Chondrocyte (in vitro differentiated cells): ENCODE data around the gene MIPEP. TPM values are rescaled to one million over a fixed set of nuclear protein-coding genes. Genes with fewer than 3 reads are reported as not detected.
"Not testable (repeated sequence)": the region's sequence is repeated elsewhere in the genome, so short reads cannot be mapped to it uniquely, and the experiment has no call there.

Source experiments
- DNase-seq: peaks from one replicate; pipeline ENCODE4 v3.0.0; 2021; ENCODE audit warnings: mixed read lengths, low spot score
- H3K27ac Mint-ChIP-seq: one replicate; pipeline ENCODE4 v1.8.0; 2021; ENCODE audit warnings: mild to moderate bottlenecking, moderate library complexity, mixed read lengths; ENCODE audit not compliant: unreplicated experiment
- H3K27me3 Mint-ChIP-seq: 2 replicates; pipeline ENCODE4 v1.8.0; 2021; ENCODE audit warnings: low read depth, mixed read lengths
- H3K36me3 Mint-ChIP-seq: 2 replicates; pipeline ENCODE4 v1.8.0; 2021; ENCODE audit warnings: low read depth, mixed read lengths
- H3K4me1 Mint-ChIP-seq: 2 replicates; pipeline ENCODE4 v1.8.0; 2021; ENCODE audit warnings: low read depth, mild to moderate bottlenecking, mixed read lengths
- H3K4me3 Mint-ChIP-seq: one replicate; pipeline ENCODE4 v1.8.0; 2021; ENCODE audit warnings: mild to moderate bottlenecking, moderate library complexity, mixed read lengths; ENCODE audit not compliant: unreplicated experiment
- H3K9me3 Mint-ChIP-seq: 2 replicates; pipeline ENCODE4 v1.8.0; 2021; ENCODE audit warnings: low read depth, mixed read lengths
- total RNA-seq: library from RNA; stranded (reverse); gene quantifications from 3 replicates; pipeline ENCODE4 v1.2.1, GENCODE V29; 2021
- TF ChIP-seq, protein P1 (sequence below): fragments of 200-600 bp; sonication (generic); IDR thresholded peaks from 2 replicates; pipeline ENCODE4 v1.5.0; 2021; ENCODE audit warnings: antibody characterized with exemption, mild to moderate bottlenecking, moderate library complexity

The MIPEP gene
- total RNA-seq, 1 donor from 2014 or later, result 14.4 TPM

DNA sequence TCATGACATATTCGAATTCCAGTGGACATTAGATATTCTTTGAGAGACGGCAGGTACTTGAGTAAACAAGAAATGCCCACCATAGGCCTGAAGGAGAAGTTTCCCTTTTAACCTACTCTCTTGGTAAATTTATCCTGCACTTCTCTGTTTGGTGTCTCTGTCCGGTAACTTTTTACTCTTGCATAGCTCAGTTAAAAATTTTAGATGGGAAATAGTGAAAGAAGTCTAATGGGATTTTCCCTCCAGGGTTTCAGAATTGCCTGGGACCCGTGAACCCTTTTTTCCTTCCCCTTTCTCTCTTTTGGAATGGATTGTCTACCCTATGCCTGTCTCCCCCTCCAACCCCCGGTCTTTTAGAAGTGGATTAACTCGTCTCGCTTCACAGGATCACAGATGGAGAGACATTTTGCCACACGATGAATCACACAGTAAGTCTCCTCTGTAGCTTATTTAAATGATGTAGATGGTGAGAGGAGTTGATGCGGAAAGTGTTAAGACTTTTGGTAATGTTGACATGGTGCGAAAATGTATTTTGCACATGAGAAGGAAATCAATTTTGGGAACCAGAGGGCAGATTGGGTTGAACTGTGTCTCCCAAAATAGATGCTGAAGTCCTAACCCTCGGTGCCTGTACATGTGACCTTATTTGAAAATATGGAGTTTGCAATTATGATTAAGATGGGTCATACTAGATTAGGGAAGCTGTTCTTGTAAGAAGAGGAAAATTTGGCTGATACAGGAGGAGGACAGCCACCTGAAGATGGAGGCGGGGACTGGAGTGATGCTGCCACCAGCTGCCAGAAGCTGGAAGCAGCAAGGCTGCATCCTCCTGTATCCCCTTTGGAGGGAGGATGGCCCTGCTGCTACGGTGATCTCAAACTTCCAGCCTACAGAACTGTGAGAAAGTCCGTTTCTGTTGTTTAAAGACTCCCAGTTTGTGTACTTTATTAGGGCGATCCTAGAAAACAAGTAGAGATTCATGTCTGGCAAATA, 711 bp upstream of the MIPEP start:
- TF ChIP-seq, protein P1, sequence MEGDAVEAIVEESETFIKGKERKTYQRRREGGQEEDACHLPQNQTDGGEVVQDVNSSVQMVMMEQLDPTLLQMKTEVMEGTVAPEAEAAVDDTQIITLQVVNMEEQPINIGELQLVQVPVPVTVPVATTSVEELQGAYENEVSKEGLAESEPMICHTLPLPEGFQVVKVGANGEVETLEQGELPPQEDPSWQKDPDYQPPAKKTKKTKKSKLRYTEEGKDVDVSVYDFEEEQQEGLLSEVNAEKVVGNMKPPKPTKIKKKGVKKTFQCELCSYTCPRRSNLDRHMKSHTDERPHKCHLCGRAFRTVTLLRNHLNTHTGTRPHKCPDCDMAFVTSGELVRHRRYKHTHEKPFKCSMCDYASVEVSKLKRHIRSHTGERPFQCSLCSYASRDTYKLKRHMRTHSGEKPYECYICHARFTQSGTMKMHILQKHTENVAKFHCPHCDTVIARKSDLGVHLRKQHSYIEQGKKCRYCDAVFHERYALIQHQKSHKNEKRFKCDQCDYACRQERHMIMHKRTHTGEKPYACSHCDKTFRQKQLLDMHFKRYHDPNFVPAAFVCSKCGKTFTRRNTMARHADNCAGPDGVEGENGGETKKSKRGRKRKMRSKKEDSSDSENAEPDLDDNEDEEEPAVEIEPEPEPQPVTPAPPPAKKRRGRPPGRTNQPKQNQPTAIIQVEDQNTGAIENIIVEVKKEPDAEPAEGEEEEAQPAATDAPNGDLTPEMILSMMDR, result peak; percentile 17
- Mint-ChIP-seq H3K9me3 (no peaks in the 10 kb centered on the region), H3K27me3 (no peaks in the 10 kb centered on the region), H3K4me1 (peaks cover 22% of the 10 kb centered on the region), H3K4me3 (peak overlapping the region; percentile 79), H3K36me3 (peaks cover 2% of the 10 kb centered on the region), H3K27ac (peak overlapping the region; percentile 91)
- DNase-seq, result no peak

DNA sequence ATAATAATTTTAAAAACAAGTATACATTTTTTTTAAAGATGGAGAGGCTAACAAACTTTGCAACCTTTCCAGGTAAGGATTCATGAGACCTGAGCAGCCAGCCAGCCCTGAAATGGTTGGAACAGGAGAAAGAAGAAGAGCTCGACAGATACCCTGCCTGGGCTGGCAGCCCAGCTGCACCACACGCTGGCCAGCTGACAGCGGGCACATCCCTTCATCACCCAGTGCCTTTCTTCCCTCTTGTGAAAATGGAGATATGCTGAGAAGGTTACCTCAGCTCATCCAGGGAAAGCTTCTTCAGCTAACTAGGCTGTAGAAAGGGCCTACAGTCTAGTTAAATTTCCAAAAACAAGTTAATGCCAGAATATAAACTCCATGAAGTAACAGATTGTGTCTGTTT, 4.8 kb downstream of the MIPEP start:
- H3K4me3 Mint-ChIP-seq, H3K36me3 Mint-ChIP-seq, H3K27me3 Mint-ChIP-seq, DNase-seq, H3K27ac Mint-ChIP-seq, H3K9me3 Mint-ChIP-seq: not testable (repeated sequence)
- H3K4me1 Mint-ChIP-seq, result peaks cover 14% of the 10 kb centered on the region

DNA sequence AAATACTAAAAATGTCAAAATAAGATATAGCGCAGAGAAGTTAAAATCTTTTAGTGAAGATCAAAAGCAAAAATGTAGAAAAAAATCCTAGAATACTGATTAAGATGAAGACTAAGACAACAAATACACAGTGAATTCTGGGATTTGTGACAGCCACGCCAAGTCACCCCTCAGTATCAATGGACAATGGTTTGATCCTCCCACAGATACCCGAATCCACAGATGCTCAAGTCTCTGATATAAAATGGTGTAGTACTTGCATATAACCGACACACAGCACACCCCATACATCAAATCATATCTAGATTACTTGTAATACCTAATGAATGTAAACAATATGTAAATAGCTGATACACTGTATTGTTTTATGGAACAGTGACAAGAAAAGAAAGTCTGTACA, 5.9 kb downstream of the MIPEP start:
- H3K4me3 Mint-ChIP-seq, result no peak overlapping the region
- no peak overlapping the region for H3K27ac Mint-ChIP-seq
- no peaks in the 10 kb centered on the region for H3K27me3 Mint-ChIP-seq
- peaks cover 10% of the 10 kb centered on the region for H3K4me1 Mint-ChIP-seq
- no peak for DNase-seq
- H3K36me3 Mint-ChIP-seq, result peaks cover 13% of the 10 kb centered on the region
- TF ChIP-seq, protein P1, result no peak
- no peaks in the 10 kb centered on the region for H3K9me3 Mint-ChIP-seq

DNA sequence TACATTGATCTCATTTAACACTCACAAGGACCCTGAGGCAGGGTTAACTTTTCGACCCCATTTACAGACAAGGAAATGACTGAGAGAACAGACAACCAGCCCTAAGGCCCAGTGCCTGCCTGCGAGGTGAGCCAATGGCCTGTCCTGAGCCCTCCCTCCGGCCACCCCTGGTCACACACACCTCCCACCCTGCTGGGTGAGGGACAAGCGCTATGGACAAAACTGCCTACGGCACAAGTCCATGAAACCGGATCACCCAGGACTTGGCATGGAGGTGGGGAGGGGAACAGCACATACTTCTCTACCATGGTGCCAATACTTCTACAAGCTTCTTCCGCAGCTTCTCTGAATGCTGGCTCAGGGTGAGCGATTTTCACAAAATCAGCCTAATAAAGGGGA, 7.8 kb downstream of the MIPEP start:
- H3K4me1 Mint-ChIP-seq, DNase-seq, H3K9me3 Mint-ChIP-seq, H3K27me3 Mint-ChIP-seq, H3K4me3 Mint-ChIP-seq, H3K27ac Mint-ChIP-seq: not testable (repeated sequence)
- peaks cover 15% of the 10 kb centered on the region for H3K36me3 Mint-ChIP-seq

DNA sequence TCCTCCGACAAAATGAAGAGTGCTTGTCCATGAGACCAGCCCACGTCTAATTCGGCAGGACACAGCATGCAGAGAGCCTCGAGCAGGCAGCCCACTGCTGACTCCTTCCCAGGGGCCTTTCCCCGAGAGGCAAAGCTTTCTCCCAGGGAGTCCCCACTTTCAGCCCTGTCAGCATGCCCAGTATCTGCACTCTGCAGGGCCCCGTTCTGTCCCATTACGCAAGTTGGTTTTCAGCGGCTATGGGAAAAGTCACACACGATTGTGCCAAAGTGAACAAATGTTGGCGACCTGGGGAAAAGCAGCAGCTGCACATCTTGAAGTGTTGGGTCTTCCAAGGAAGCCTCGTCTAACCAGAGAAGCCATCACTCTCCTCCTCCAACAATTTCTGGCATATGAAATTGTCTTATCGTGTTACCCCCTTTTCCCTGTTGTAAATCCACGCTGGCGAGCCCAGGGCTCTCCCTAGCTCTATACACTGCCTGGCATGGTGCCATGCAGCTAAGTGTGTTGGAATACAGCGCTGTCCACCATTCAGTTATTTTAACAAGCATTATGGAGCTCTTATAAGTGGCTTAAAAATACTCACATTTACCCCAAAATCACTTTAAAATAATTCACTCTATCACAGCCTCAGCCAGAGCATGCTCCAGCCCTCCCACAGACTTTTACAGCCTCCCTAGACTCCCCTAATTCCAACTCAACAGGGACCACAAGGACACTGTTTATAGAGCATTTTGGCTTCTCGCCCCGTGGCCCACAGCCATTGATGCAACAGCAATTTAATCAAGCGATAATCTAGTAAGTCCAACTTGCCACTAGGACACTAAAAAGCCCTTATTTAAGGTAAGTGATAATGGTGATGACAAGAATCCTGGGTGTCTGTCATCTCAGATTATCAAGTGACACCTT, 8.5 kb downstream of the MIPEP start:
- H3K4me1 Mint-ChIP-seq, H3K9me3 Mint-ChIP-seq, DNase-seq, H3K4me3 Mint-ChIP-seq, H3K27ac Mint-ChIP-seq, H3K27me3 Mint-ChIP-seq: not testable (repeated sequence)
- peaks cover 15% of the 10 kb centered on the region for H3K36me3 Mint-ChIP-seq

DNA sequence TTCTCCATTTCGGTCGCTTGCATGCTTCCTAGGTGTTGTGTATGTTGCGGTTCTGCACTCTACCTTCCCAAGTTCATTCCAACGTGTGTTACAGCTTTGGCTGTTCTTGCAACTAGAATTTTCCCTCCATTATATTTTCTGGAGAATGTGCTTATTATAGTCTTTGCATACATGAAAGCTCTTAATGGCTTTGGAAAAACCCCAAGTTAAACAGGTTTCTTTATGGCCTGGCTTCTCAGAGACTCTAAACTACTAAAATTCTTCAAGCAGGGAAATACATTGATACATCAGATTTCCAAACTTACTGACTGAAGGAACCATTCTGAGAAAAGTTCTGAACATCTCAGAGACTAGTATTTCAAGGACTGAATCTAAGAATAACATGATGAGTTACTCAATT, 11.9 kb downstream of the MIPEP start:
- H3K4me3 Mint-ChIP-seq, result no peak overlapping the region
- no peaks in the 10 kb centered on the region for H3K4me1 Mint-ChIP-seq
- no peak for DNase-seq
- no peaks in the 10 kb centered on the region for H3K9me3 Mint-ChIP-seq
- H3K27ac Mint-ChIP-seq, result no peak overlapping the region
- H3K27me3 Mint-ChIP-seq, result no peaks in the 10 kb centered on the region
- TF ChIP-seq, protein P1, result no peak
- peaks cover 5% of the 10 kb centered on the region for H3K36me3 Mint-ChIP-seq
